Adrenal gland (tissue), 12 donors: ENCODE results near the gene FADS2. TPM values are rescaled to one million over a fixed set of nuclear protein-coding genes. Genes with fewer than 3 reads are reported as not detected.

ENCODE experiments used
- DNase-seq, 7 donors: peaks; one replicate each; pipeline ENCODE4 v3.0.0-alpha.2; 2019 to 2020
- H3K27ac ChIP-seq, 5 donors: fragments of 200-600 bp; sonication (generic) in 4 of 5; 1 replicate in 3 of 5; 2 replicates in 2 of 5; pipeline versions ENCODE4 v1.5.1 to v1.8.0; 2016 to 2020; ENCODE audit warnings: mild to moderate bottlenecking in 1 of 5
- H3K27me3 ChIP-seq: fragments of 200-600 bp; 2 replicates; pipeline ENCODE4 v1.8.0; 2021
- H3K36me3 ChIP-seq, 2 donors: fragments of 200-600 bp; replicated peaks in 1 of 2; 1 replicate in 1 of 2; 2 replicates in 1 of 2; pipeline versions ENCODE4 v1.5.1 to v1.8.0; 2018 to 2022
- H3K4me1 ChIP-seq, 2 donors: fragments of 200-600 bp; replicated peaks in 1 of 2; 1 replicate in 1 of 2; 2 replicates in 1 of 2; pipeline versions ENCODE4 v1.5.1 to v1.8.0; 2018 to 2021
- H3K4me3 ChIP-seq, 4 donors: fragments of 200-600 bp; sonication (generic) in 3 of 4; one replicate each; pipeline ENCODE4 v1.5.1; 2016 to 2018
- H3K9me3 ChIP-seq, 3 donors: fragments of 200-600 bp; sonication (generic) in 1 of 3; replicated peaks in 1 of 3; 1 replicate in 2 of 3; 2 replicates in 1 of 3; pipeline versions ENCODE4 v1.5.1 to v1.8.0; 2016 to 2021
- CTCF ChIP-seq, 6 experiments: fragments of 450-650 bp in 4 of 6; fragments of 200-600 bp in 2 of 6; sonication (generic) in 1 of 6; IDR thresholded peaks; 1 replicate in 5 of 6; 2 replicates in 1 of 6; pipeline versions ENCODE4 v1.5.1 to v1.8.0; 2016 to 2021; ENCODE audit warnings: antibody characterized with exemption in 6 of 6, mild to moderate bottlenecking in 2 of 6, moderate library complexity in 1 of 6
- POLR2A ChIP-seq, 2 donors: fragments of 450-650 bp; IDR thresholded peaks; one replicate each; pipeline ENCODE4 v1.6.1; 2017; ENCODE audit warnings: antibody characterized with exemption in 2 of 2, mild to moderate bottlenecking in 2 of 2, moderate library complexity in 1 of 2
- WGBS, 4 donors: extraction: QIAGEN DNeasy Blood & Tissue Kit in 2 of 4; methylation state at CpG; one replicate each; pipeline versions ENCODE4 v1.1.5 to v1.1.7; 2013 to 2017; 5-methylcytosine and 5-hydroxymethylcytosine counted together
- intact Hi-C, 2 donors: fragments of 100-400 bp; cut with DNase I; formaldehyde crosslinking; loops; one replicate each; pipeline versions ENCODE4 v1.14.1 to v1.15.0; 2022 to 2023
- polyA plus RNA-seq, 3 donors: library from polyadenylated mRNA; stranded (reverse); fragments of 200-250 nt in 2 of 3; fragments of 350-450 nt in 1 of 3; fragmentation: Illumina TruSeq in 1 of 3; extraction: RNeasy Lipid Tissue Mini Kit (QIAGEN cat#74804) in 1 of 3; gene quantifications; one replicate each; pipeline ENCODE4 v1.2.3, GENCODE V29; 2013 to 2014
- total RNA-seq, 9 donors: library from RNA; depleted of rRNA in 4 of 9; stranded (reverse); fragments of >200 nt in 4 of 9; fragments of 120-200 nt in 1 of 9; fragmentation: NEBNext Ultra II Directional in 1 of 9; extraction: Animal tissue kit (Norgen Biotek cat#: 25700) in 1 of 9; gene quantifications; one replicate each; pipeline versions ENCODE4 v1.1.0 to v1.2.4, GENCODE V29; 2013 to 2023
- donor health status: healthy with polysubstance abuse.
- donor health status: Bipolar disorder and iron deficiency.
- donor health status: DM: yes; HTN: yes; CAD: no.
- donor health status: DM: no; HTN: no; CAD: no.
- donor health status: DM: no; HTN: no; CAD: no.
- donor health status: DM: yes; HTN: yes; CAD: no.

Gene FADS2
- total and polyA plus RNA-seq, 12 donors, result 134 to 1,327 (median 488) TPM

GRCh38 chr11:61868571-61869428 lies 40.7 kb downstream of the FADS2 start:
- Histone ChIP-seq H3K27me3 (no peaks in the 10 kb centered on the region), H3K36me3 (peaks cover 0 to 25% of the 10 kb centered on the region in 2 donors), H3K9me3 (no peaks in the 10 kb centered on the region), H3K27ac (peak overlapping the region in 3 of 5 donors; percentile 26 to 60 (median 52)), H3K4me3 (no peak overlapping the region), H3K4me1 (peaks cover 6 to 12% of the 10 kb centered on the region in 2 donors)
- no peak for TF ChIP-seq CTCF (IDR thresholded peaks at IDR 0.05)
- no peak for TF ChIP-seq POLR2A (IDR thresholded peaks at IDR 0.05)
- DNase-seq, result no peak
- WGBS, 4 donors, result 65 to 76% (median 70%) methylated on average over 2 to 14 of the region's 14 CpGs
- intact Hi-C loops, result no loop called here

- WGBS, 4 donors, result 44 to 75% (median 53%) methylated on average over 3 to 4 of the region's 4 CpGs
- H3K36me3 ChIP-seq, result peaks cover 0 to 19% of the 10 kb centered on the region in 2 donors
- TF ChIP-seq POLR2A (IDR thresholded peaks at IDR 0.05), result no peak
- no peak for TF ChIP-seq CTCF (IDR thresholded peaks at IDR 0.05)
- no peaks in the 10 kb centered on the region for H3K27me3 ChIP-seq
- DNase-seq, result no peak
- H3K9me3 ChIP-seq, result no peaks in the 10 kb centered on the region
- intact Hi-C loops, result no loop called here
- H3K4me3 ChIP-seq, result no peak overlapping the region
- peak overlapping the region in 3 of 5 donors; percentile 26 to 60 (median 52) for H3K27ac ChIP-seq
- H3K4me1 ChIP-seq, result peaks cover 6 to 12% of the 10 kb centered on the region in 2 donors
Observed at GRCh38 chr11:61869429-61869707, 41.3 kb downstream of the FADS2 start.

- Histone ChIP-seq H3K27ac (peak overlapping the region in 3 of 5 donors; percentile 26 to 60 (median 52)), H3K27me3 (no peaks in the 10 kb centered on the region), H3K4me1 (peaks cover 6 to 12% of the 10 kb centered on the region in 2 donors), H3K4me3 (no peak overlapping the region), H3K9me3 (no peaks in the 10 kb centered on the region), H3K36me3 (peaks cover 0 to 14% of the 10 kb centered on the region in 2 donors)
- TF ChIP-seq CTCF (IDR thresholded peaks at IDR 0.05) (no peak), POLR2A (IDR thresholded peaks at IDR 0.05) (no peak)
- intact Hi-C loops, result no loop called here
- 56 to 67% (median 58%) methylated on average over 8 to 21 of the region's 21 CpGs for WGBS, 4 donors
- peak in 1 of 7 donors; percentile 50 for DNase-seq
Observed at GRCh38 chr11:61869708-61870451, 41.8 kb downstream of the FADS2 start.

- Histone ChIP-seq H3K4me3 (no peak overlapping the region), H3K9me3 (no peaks in the 10 kb centered on the region), H3K4me1 (peaks cover 6 to 10% of the 10 kb centered on the region in 2 donors), H3K27ac (peak overlapping the region in 3 of 5 donors; percentile 26 to 60 (median 52)), H3K36me3 (peaks cover 0 to 7% of the 10 kb centered on the region in 2 donors), H3K27me3 (no peaks in the 10 kb centered on the region)
- no peak for DNase-seq
- TF ChIP-seq CTCF (IDR thresholded peaks at IDR 0.05) (no peak), POLR2A (IDR thresholded peaks at IDR 0.05) (no peak)
- intact Hi-C loops, result no loop called here
- WGBS, 4 donors, result 33 to 54% (median 50%) methylated on average over 9 to 10 of the region's 10 CpGs
Observed at GRCh38 chr11:61870541-61871031, 42.5 kb downstream of the FADS2 start.
